Esophagus muscularis mucosa (tissue), 4 donors: ENCODE results near the gene FAT2. TPM values are rescaled to one million over a fixed set of nuclear protein-coding genes. Genes with fewer than 3 reads are reported as not detected.

Experiments used
- DNase-seq: peaks from one replicate; pipeline ENCODE4 v3.0.0-alpha.2; 2017; ENCODE audit errors: extremely low spot score
- H3K27ac ChIP-seq, 4 donors: fragments of 200-600 bp; sonication (generic); replicated peaks in 1 of 4; 1 replicate in 3 of 4; 2 replicates in 1 of 4; pipeline ENCODE4 v1.5.1; 2016 to 2019; ENCODE audit warnings: mild to moderate bottlenecking in 1 of 4
- H3K27me3 ChIP-seq, 4 donors: fragments of 200-600 bp; sonication (generic); one replicate each; pipeline versions ENCODE4 v1.5.1 to v1.6.0; 2016 to 2019
- H3K36me3 ChIP-seq, 4 donors: fragments of 200-600 bp; sonication (generic); one replicate each; pipeline ENCODE4 v1.5.1; 2016 to 2019
- H3K4me1 ChIP-seq, 4 donors: fragments of 200-600 bp; sonication (generic); one replicate each; pipeline ENCODE4 v1.5.1; 2016 to 2019
- H3K4me3 ChIP-seq, 4 donors: fragments of 200-600 bp; sonication (generic); 1 replicate in 2 of 4; 2 replicates in 2 of 4; pipeline ENCODE4 v1.5.1; 2016 to 2019; ENCODE audit warnings: mild to moderate bottlenecking in 4 of 4, moderate library complexity in 1 of 4
- H3K9me3 ChIP-seq, 4 donors: fragments of 200-600 bp; sonication (generic); 1 replicate in 3 of 4; 2 replicates in 1 of 4; pipeline ENCODE4 v1.5.1; 2016 to 2019
- CTCF ChIP-seq, 3 experiments: fragments of 200-600 bp in 2 of 3; fragments of 450-650 bp in 1 of 3; sonication (generic) in 2 of 3; IDR thresholded peaks; one replicate each; pipeline ENCODE4 v1.5.1; 2017 to 2019; ENCODE audit warnings: antibody characterized with exemption in 3 of 3, mild to moderate bottlenecking in 2 of 3, moderate library complexity in 1 of 3
- EP300 ChIP-seq: sonication (generic); formaldehyde crosslinking; IDR thresholded peaks from one replicate; pipeline ENCODE4 v1.6.1; 2017; ENCODE audit warnings: antibody characterized with exemption
- POLR2A ChIP-seq: fragments of 450-650 bp; IDR thresholded peaks from one replicate; pipeline ENCODE4 v1.6.1; 2017; ENCODE audit warnings: antibody characterized with exemption, moderate library complexity, mild to moderate bottlenecking, low read depth
- POLR2AphosphoS5 ChIP-seq, 2 donors: sonication (generic); formaldehyde crosslinking; IDR thresholded peaks; one replicate each; pipeline ENCODE4 v1.6.1; 2017; ENCODE audit warnings: antibody characterized with exemption in 2 of 2
- WGBS: methylation state at CpG from one replicate; pipeline ENCODE4 v1.1.5; 2018; 5-methylcytosine and 5-hydroxymethylcytosine counted together
- intact Hi-C: fragments of 100-400 bp; cut with DNase I; formaldehyde crosslinking; loops from one replicate; pipeline ENCODE4 v1.15.1; 2023
- total RNA-seq, 4 donors: library from RNA; depleted of rRNA; stranded (reverse); fragments of >200 nt; gene quantifications; one replicate each; pipeline versions ENCODE4 v1.1.0 to v1.2.1, GENCODE V29; 2016

Gene FAT2
- total RNA-seq, 4 donors from 2014 or later: not detected

- no peak for DNase-seq
- TF ChIP-seq POLR2A (no peak), EP300 (no peak), CTCF (IDR thresholded peaks at IDR 0.05) (no peak), POLR2AphosphoS5 (IDR thresholded peaks at IDR 0.05) (no peak)
- no peaks in the 10 kb centered on the region for H3K4me1 ChIP-seq
- intact Hi-C loops: no loop called here
- H3K36me3 ChIP-seq: no peaks in the 10 kb centered on the region
- WGBS: 88% methylated on average over 10 of the region's 10 CpGs
- H3K4me3 ChIP-seq: no peak overlapping the region
- no peaks in the 10 kb centered on the region for H3K27me3 ChIP-seq
- no peak overlapping the region for H3K27ac ChIP-seq
- H3K9me3 ChIP-seq: no peaks in the 10 kb centered on the region
Measured at GRCh38 chr5:151553130-151553670, 37.9 kb downstream of the FAT2 start.

- 96% methylated on average over 3 of the region's 3 CpGs for WGBS
- TF ChIP-seq CTCF (IDR thresholded peaks at IDR 0.05) (no peak), POLR2A (no peak), POLR2AphosphoS5 (IDR thresholded peaks at IDR 0.05) (no peak), EP300 (no peak)
- Histone ChIP-seq H3K4me1 (no peaks in the 10 kb centered on the region), H3K36me3 (no peaks in the 10 kb centered on the region), H3K27ac (no peak overlapping the region), H3K27me3 (no peaks in the 10 kb centered on the region), H3K9me3 (no peaks in the 10 kb centered on the region), H3K4me3 (no peak overlapping the region)
- intact Hi-C loops: no loop called here
- DNase-seq: no peak
Measured at GRCh38 chr5:151551985-151552384, 39.1 kb downstream of the FAT2 start.

GRCh38 chr5:151550146-151550545, 41.0 kb downstream of the FAT2 start:
- no CpG with 5 or more reads among the region's 2 CpGs for WGBS
- no peak for DNase-seq
- Histone ChIP-seq H3K36me3 (no peaks in the 10 kb centered on the region), H3K27ac (no peak overlapping the region), H3K9me3 (no peaks in the 10 kb centered on the region), H3K4me3 (no peak overlapping the region), H3K27me3 (no peaks in the 10 kb centered on the region), H3K4me1 (no peaks in the 10 kb centered on the region)
- TF ChIP-seq POLR2AphosphoS5 (IDR thresholded peaks at IDR 0.05) (no peak), POLR2A (no peak), EP300 (no peak), CTCF (IDR thresholded peaks at IDR 0.05) (no peak)
- intact Hi-C loops: no loop called here

- intact Hi-C loops: no loop called here
- no peak overlapping the region for H3K4me3 ChIP-seq
- no peak overlapping the region for H3K27ac ChIP-seq
- no peaks in the 10 kb centered on the region for H3K36me3 ChIP-seq
- no peak for TF ChIP-seq EP300
- TF ChIP-seq POLR2AphosphoS5 (IDR thresholded peaks at IDR 0.05): no peak
- no peak for TF ChIP-seq CTCF (IDR thresholded peaks at IDR 0.05)
- no peak for TF ChIP-seq POLR2A
- WGBS: 61% methylated on average over 2 of the region's 2 CpGs
- H3K27me3 ChIP-seq: no peaks in the 10 kb centered on the region
- no peaks in the 10 kb centered on the region for H3K4me1 ChIP-seq
- no peaks in the 10 kb centered on the region for H3K9me3 ChIP-seq
- no peak for DNase-seq
Measured at GRCh38 chr5:151549713-151550112, 41.4 kb downstream of the FAT2 start.

- 78% methylated on average over 4 of the region's 4 CpGs for WGBS
- H3K9me3 ChIP-seq: no peaks in the 10 kb centered on the region
- no peak for TF ChIP-seq POLR2AphosphoS5 (IDR thresholded peaks at IDR 0.05)
- TF ChIP-seq CTCF (IDR thresholded peaks at IDR 0.05): no peak
- TF ChIP-seq EP300: no peak
- no peak for TF ChIP-seq POLR2A
- no peaks in the 10 kb centered on the region for H3K27me3 ChIP-seq
- no peak overlapping the region for H3K4me3 ChIP-seq
- intact Hi-C loops: no loop called here
- H3K36me3 ChIP-seq: no peaks in the 10 kb centered on the region
- no peak overlapping the region for H3K27ac ChIP-seq
- no peaks in the 10 kb centered on the region for H3K4me1 ChIP-seq
- DNase-seq: no peak
Measured at GRCh38 chr5:151547364-151547763, 43.8 kb downstream of the FAT2 start.
